ENCODE measurements around the gene MME. TPM values are rescaled to one million over a fixed set of nuclear protein-coding genes. Genes with fewer than 3 reads are reported as not detected.
A peak's percentile ranks its signal among the peaks of the same experiment; 100 is the strongest.

MME gene
- total and polyA plus RNA-seq, 9 donors, result 9.4 to 25.1 (median 15.3) TPM

DNA sequence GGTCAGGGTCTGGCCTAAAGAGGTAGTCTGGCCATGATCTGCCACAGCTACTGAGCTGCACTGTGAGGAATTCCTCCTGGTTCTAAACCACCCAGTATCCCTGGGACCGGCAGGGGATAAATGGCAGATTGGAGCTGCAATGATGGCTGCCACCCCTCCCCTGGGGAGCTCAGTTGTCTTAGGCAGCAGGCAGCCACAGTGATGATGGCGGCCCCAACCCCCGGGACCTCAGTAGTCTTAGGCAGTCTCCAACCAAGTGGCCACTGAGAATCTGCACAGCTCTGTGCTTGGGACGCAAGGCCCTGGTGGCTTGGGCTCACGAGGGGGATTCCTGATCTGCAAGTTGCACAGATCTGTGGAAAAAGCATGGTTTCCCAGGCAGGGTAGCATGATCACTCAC, 145.3 kb downstream of the MME start:
- H3K36me3 ChIP-seq (ENCODE audit: control insufficient read depth, insufficient read depth, low read length), result no peaks in the 10 kb centered on the region
- H3K27me3 ChIP-seq (ENCODE audit: control insufficient read depth, insufficient read depth, low read length), result no peaks in the 10 kb centered on the region
- H3K27ac ChIP-seq (ENCODE audit: low read length), result no peak overlapping the region
- no peaks in the 10 kb centered on the region for H3K4me1 ChIP-seq (ENCODE audit: control insufficient read depth, insufficient read depth, low read length)
- DNase-seq, result no peak
- H3K9me3 ChIP-seq (replicated peaks; ENCODE audit: control insufficient read depth, low read depth, low read length), result peaks cover 3% of the 10 kb centered on the region
- no peak overlapping the region for H3K4me3 ChIP-seq (ENCODE audit: low read length)
- WGBS (ENCODE audit: insufficient coverage), result 100% methylated on average over 5 of the region's 5 CpGs

DNA sequence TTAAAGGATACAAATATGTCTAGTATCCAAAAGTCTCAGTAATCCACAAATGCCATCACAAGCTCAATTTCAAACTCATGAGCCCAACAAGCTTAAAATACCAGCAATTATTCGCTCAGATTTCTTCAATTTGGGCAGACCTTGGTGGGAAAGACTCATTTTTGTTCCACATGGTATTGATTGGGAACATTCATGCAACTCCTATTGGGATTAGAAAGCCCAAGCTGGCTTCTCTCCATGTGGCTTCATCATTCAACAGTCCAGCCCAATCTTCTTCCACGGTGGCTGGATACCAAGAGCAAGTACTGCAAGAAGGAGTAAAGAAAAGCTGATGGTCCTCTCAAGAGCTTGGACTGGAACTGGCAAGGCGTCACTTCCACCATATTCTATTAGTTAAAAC, 147.0 kb downstream of the MME start:
- H3K27me3 ChIP-seq (ENCODE audit: control insufficient read depth, insufficient read depth, low read length), result no peaks in the 10 kb centered on the region

DNA sequence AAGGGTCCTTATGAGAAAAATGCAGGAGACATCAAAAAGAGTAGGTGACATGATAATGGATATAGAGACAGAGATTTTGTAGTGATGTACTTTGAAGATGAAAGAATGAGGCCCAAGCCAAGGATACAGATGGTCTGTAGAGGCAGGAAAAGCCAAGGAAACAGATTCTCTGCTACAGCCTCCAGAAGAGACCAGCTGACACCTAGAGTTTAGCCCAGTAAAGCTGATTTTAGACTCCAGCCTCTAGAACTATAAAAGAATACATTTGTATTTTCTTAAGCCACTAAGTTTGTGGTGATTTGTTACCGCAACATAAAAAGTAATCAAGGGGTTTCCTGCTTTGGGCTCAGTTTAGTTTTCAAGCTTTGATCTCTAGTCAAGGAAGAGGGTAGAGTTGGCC, 148.6 kb downstream of the MME start:
- no peak for DNase-seq
- no peaks in the 10 kb centered on the region for H3K9me3 ChIP-seq (replicated peaks; ENCODE audit: control insufficient read depth, low read depth, low read length)

More for the DNA sequence above, 147.0 kb downstream of the MME start:
- no peak overlapping the region for H3K27ac ChIP-seq (ENCODE audit: low read length)
- WGBS (ENCODE audit: insufficient coverage), result 88% methylated on average over 1 of the region's 3 CpGs
- H3K4me3 ChIP-seq (ENCODE audit: low read length), result no peak overlapping the region
- H3K4me1 ChIP-seq (ENCODE audit: control insufficient read depth, insufficient read depth, low read length), result peaks cover 4% of the 10 kb centered on the region
- no peaks in the 10 kb centered on the region for H3K9me3 ChIP-seq (replicated peaks; ENCODE audit: control insufficient read depth, low read depth, low read length)
- DNase-seq, result peak; percentile 15
- no peaks in the 10 kb centered on the region for H3K36me3 ChIP-seq (ENCODE audit: control insufficient read depth, insufficient read depth, low read length)

DNA sequence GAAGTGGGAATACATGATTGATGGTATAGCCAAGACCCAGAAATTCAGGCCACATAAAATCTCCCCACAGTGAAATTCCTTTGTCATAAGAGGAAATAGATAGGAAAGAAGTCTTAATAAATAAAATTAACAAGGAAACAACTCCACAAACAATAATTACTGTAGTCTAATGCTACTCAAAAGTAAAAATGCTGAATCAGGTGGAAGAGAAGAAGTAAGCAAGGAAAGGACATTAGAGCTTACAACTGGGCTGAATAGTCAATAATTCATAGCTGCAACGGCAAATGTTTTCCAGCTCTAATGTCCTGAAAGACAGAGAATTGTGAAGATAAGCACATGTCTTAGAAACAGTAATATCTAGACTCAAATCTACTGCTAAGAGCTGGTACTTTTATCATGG, 149.0 kb downstream of the MME start:
- Histone ChIP-seq H3K27me3 (ENCODE audit: control insufficient read depth, insufficient read depth, low read length) (no peaks in the 10 kb centered on the region), H3K9me3 (replicated peaks; ENCODE audit: control insufficient read depth, low read depth, low read length) (no peaks in the 10 kb centered on the region), H3K4me3 (ENCODE audit: low read length) (no peak overlapping the region), H3K4me1 (ENCODE audit: control insufficient read depth, insufficient read depth, low read length) (peaks cover 17% of the 10 kb centered on the region), H3K27ac (ENCODE audit: low read length) (no peak overlapping the region), H3K36me3 (ENCODE audit: control insufficient read depth, insufficient read depth, low read length) (no peaks in the 10 kb centered on the region)
- no peak for DNase-seq
- WGBS (ENCODE audit: insufficient coverage), result no CpG with 5 or more reads among the region's 1 CpG

More for the DNA sequence above, 148.6 kb downstream of the MME start:
- H3K4me1 ChIP-seq (ENCODE audit: control insufficient read depth, insufficient read depth, low read length), result peaks cover 17% of the 10 kb centered on the region
- no peak overlapping the region for H3K27ac ChIP-seq (ENCODE audit: low read length)
- H3K36me3 ChIP-seq (ENCODE audit: control insufficient read depth, insufficient read depth, low read length), result no peaks in the 10 kb centered on the region
- H3K27me3 ChIP-seq (ENCODE audit: control insufficient read depth, insufficient read depth, low read length), result no peaks in the 10 kb centered on the region
- no CpG with 5 or more reads among the region's 1 CpG for WGBS (ENCODE audit: insufficient coverage)
- H3K4me3 ChIP-seq (ENCODE audit: low read length), result no peak overlapping the region

DNA sequence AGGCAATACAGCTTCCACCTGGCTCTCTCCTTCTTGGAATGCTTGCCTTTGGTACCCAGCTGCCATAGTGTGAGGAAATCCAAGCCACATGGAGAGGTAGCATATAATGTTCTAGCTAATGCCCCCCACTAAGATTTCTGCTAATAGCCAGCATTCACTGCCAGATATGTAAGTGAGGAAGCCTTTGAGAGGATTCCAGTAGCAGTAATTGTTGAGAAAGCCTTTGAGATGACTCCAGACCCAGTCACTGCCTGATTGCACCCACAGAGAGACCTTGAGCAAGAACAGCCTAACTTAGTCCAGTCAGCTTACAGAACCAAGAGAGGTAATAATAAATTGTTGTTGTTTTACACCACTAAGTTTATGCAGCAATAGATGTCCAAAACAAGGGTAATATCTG, 150.3 kb downstream of the MME start:
- Histone ChIP-seq H3K36me3 (ENCODE audit: control insufficient read depth, insufficient read depth, low read length) (no peaks in the 10 kb centered on the region), H3K27me3 (ENCODE audit: control insufficient read depth, insufficient read depth, low read length) (no peaks in the 10 kb centered on the region), H3K4me3 (ENCODE audit: low read length) (no peak overlapping the region), H3K4me1 (ENCODE audit: control insufficient read depth, insufficient read depth, low read length) (peaks cover 17% of the 10 kb centered on the region), H3K27ac (ENCODE audit: low read length) (no peak overlapping the region), H3K9me3 (replicated peaks; ENCODE audit: control insufficient read depth, low read depth, low read length) (no peaks in the 10 kb centered on the region)
- no peak for DNase-seq

DNA sequence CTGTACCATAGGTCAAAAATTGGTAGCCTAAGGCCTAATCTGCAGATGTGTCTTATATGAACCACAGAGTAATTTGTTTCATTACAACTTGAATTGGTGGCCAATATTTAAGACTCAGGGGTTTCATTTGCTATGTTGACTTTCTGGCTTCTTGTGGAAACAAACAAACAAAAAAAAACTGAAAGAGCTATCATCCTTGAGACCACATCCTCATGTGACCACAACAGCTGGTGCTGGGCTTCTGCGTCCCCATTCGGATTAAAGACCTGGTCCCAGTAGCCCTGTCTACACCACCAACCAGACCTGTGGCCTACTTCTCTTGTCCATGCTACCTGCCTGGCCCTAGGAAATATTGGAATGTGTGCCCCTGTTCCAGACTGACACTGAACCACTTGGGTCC, 151.7 kb downstream of the MME start:
- no peaks in the 10 kb centered on the region for H3K27me3 ChIP-seq (ENCODE audit: control insufficient read depth, insufficient read depth, low read length)
- no peaks in the 10 kb centered on the region for H3K9me3 ChIP-seq (replicated peaks; ENCODE audit: control insufficient read depth, low read depth, low read length)
- H3K27ac ChIP-seq (ENCODE audit: low read length), result peak overlapping the region; percentile 90
- DNase-seq, result no peak
- 73% methylated on average over 2 of the region's 2 CpGs for WGBS (ENCODE audit: insufficient coverage)
- H3K36me3 ChIP-seq (ENCODE audit: control insufficient read depth, insufficient read depth, low read length), result no peaks in the 10 kb centered on the region
- H3K4me1 ChIP-seq (ENCODE audit: control insufficient read depth, insufficient read depth, low read length), result peaks cover 17% of the 10 kb centered on the region
- no peak overlapping the region for H3K4me3 ChIP-seq (ENCODE audit: low read length)

DNA sequence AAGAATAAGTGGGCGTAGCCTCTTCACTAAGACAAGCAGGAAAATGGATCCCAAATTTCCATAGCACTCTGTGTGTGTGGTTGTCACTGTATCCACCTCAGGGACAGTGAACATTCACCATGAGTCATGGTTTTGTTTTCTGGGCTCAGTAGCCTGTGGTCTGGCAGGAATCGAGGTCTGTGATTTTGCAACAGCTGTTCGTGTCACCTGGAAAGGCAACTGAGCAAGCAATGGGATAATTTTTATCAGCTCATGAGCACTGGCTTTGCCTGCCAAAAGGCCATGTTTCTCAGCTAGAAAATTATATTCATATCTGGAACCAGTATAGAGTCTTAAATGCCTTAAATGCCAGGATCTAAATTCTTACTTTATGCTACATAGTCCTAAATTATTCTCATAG, 152.5 kb downstream of the MME start:
- Histone ChIP-seq H3K9me3 (replicated peaks; ENCODE audit: control insufficient read depth, low read depth, low read length) (no peaks in the 10 kb centered on the region), H3K27ac (ENCODE audit: low read length) (peak overlapping the region; percentile 90), H3K27me3 (ENCODE audit: control insufficient read depth, insufficient read depth, low read length) (no peaks in the 10 kb centered on the region), H3K36me3 (ENCODE audit: control insufficient read depth, insufficient read depth, low read length) (no peaks in the 10 kb centered on the region), H3K4me3 (ENCODE audit: low read length) (no peak overlapping the region), H3K4me1 (ENCODE audit: control insufficient read depth, insufficient read depth, low read length) (peaks cover 17% of the 10 kb centered on the region)
- DNase-seq, result peak; percentile 97
- no CpG with 5 or more reads among the region's 3 CpGs for WGBS (ENCODE audit: insufficient coverage)

DNA sequence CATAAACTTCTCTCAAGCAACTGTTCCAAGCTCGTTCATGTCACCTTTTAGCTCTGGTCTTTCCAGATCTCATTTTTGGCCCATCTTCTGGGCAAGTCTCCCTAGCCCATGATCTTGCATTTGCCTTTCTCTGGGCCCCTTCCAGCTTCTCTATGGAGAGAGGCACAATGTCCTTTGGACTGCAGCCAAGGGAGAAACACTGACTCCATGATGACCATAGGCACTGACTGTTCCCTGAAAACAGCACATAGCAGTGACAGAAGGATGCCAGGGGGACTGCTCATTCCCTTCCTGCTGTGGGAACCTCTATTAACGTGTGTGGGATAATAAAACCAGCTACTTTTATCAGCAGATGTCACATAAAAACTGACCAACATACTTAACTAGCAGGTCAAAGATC, 153.1 kb downstream of the MME start:
- H3K4me1 ChIP-seq (ENCODE audit: control insufficient read depth, insufficient read depth, low read length), result peaks cover 17% of the 10 kb centered on the region
- H3K27me3 ChIP-seq (ENCODE audit: control insufficient read depth, insufficient read depth, low read length), result no peaks in the 10 kb centered on the region
- no peak overlapping the region for H3K4me3 ChIP-seq (ENCODE audit: low read length)
- H3K27ac ChIP-seq (ENCODE audit: low read length), result peak overlapping the region; percentile 90
- no peaks in the 10 kb centered on the region for H3K9me3 ChIP-seq (replicated peaks; ENCODE audit: control insufficient read depth, low read depth, low read length)
- no peaks in the 10 kb centered on the region for H3K36me3 ChIP-seq (ENCODE audit: control insufficient read depth, insufficient read depth, low read length)
- peak; percentile 88 for DNase-seq
- 18% methylated on average over 1 of the region's 2 CpGs for WGBS (ENCODE audit: insufficient coverage)

Other genes starting within 250 kb of the MME start
- gene STRIT1, start 213.4 kb downstream of the MME start, total RNA-seq, result 15.3 TPM
- gene STRIT1, start 213.4 kb downstream of the MME start, polyA plus RNA-seq (ENCODE audit: insufficient read depth in 1 of 8, insufficient read length in 8 of 8, low replicate concordance in 1 of 8), result 10 to 100 TPM; 39.3 to 84.0 (median 42.2) TPM